ENCODE measurements around the gene SLC25A23. TPM values are rescaled to one million over a fixed set of nuclear protein-coding genes. Genes with fewer than 3 reads are reported as not detected.

The SLC25A23 gene
- total and polyA plus RNA-seq, 9 of the 15 experiments (the other 6 are each of a cell fraction or from before 2014, with no cell fraction given) = 6.1 to 72.0 (median 26.6) TPM

DNA sequence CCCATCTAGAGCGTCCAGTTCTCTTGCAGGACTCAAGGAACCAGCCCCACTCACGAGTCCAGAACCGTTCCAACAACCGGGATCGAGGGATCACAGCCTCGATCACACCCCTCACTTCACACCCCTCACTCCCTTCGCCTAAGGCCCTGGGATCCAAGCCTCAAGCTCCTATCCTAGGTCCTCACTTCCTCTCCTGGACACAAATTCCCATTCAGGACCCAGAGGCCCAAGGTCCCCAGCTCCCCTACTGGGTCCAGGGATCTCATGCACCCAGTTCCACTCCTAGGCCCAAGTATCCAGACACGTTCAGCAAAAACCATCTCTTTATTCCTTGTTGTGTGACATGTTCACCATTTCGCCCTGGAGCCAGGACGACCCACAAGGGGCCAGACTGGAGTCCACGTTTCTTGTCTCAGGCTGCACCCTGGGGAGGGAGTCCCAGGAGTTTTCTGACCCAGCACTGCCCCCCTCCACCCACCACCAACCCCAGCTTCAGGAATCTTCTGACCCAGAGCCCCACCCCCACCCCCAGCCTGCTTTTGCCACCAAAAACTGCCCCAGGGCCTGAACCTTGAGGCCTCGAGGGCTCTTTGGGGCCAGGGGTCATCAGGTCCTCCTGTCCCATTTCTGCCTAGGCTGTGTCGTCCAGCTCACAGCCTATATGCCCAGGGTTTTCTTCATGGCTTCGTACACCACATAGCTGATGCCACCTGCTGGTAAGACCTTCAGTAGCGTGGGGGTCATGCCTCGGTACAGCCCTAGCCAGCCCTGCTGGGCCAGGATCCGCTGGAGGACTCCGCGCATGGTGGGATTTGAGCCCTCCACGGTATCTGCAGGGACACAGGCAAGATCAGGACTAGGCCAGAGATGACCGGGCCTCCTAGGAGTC, 33.6 kb downstream of the SLC25A23 start (continued):
- TF ChIP-seq SMAD4 (CRISPR knock-in tag; conservative IDR thresholded peaks at IDR 0.05) (peak; percentile 71; the same call in 1 of the 2 replicates), MCM2 (IDR thresholded peaks at IDR 0.05; ENCODE audit: low read depth) (no peak), TOE1 (IDR thresholded peaks at IDR 0.05; ENCODE audit: borderline replicate concordance) (no peak; the same call in 1 of the 2 replicates), TOE1 (CRISPR knock-in tag; IDR thresholded peaks at IDR 0.05; ENCODE audit: borderline replicate concordance, low read depth) (no peak), NR4A1 (CRISPR knock-in tag; IDR thresholded peaks at IDR 0.05) (no peak), NR4A1 (tag; IDR thresholded peaks at IDR 0.05) (peak; percentile 93), TRIM28 (IDR thresholded peaks at IDR 0.05) (peak; percentile 63; the same call in 1 of the 2 replicates), FOXJ2 (tag; IDR thresholded peaks at IDR 0.05) (no peak), PRMT5 (CRISPR knock-in tag; IDR thresholded peaks at IDR 0.05) (no peak), RFX7 (CRISPR knock-in tag; IDR thresholded peaks at IDR 0.05) (no peak), RBM14 (IDR thresholded peaks at IDR 0.05; ENCODE audit: borderline replicate concordance, insufficient read depth, low read depth, low read length) (no peak), HNRNPUL1 (IDR thresholded peaks at IDR 0.05; ENCODE audit: low read length) (no peak), PRPF4 (IDR thresholded peaks at IDR 0.05; ENCODE audit: insufficient read depth, low read depth, low read length, poor library complexity, severe bottlenecking) (no peak), ZNF184 (CRISPR knock-in tag; IDR thresholded peaks at IDR 0.05) (no peak), SNIP1 (IDR thresholded peaks at IDR 0.05; ENCODE audit: low read depth) (no peak), ZNF79 (CRISPR knock-in tag; IDR thresholded peaks at IDR 0.05; ENCODE audit: low read depth) (no peak), ZBTB17 (CRISPR knock-in tag; IDR thresholded peaks at IDR 0.05) (no peak; the same call in 1 of the 2 replicates), ZNF174 (CRISPR knock-in tag; IDR thresholded peaks at IDR 0.05) (no peak), ZNF589 (CRISPR knock-in tag; IDR thresholded peaks at IDR 0.05; ENCODE audit: low read depth) (peak; percentile 77)
- TF ChIP-seq, protein P1, sequence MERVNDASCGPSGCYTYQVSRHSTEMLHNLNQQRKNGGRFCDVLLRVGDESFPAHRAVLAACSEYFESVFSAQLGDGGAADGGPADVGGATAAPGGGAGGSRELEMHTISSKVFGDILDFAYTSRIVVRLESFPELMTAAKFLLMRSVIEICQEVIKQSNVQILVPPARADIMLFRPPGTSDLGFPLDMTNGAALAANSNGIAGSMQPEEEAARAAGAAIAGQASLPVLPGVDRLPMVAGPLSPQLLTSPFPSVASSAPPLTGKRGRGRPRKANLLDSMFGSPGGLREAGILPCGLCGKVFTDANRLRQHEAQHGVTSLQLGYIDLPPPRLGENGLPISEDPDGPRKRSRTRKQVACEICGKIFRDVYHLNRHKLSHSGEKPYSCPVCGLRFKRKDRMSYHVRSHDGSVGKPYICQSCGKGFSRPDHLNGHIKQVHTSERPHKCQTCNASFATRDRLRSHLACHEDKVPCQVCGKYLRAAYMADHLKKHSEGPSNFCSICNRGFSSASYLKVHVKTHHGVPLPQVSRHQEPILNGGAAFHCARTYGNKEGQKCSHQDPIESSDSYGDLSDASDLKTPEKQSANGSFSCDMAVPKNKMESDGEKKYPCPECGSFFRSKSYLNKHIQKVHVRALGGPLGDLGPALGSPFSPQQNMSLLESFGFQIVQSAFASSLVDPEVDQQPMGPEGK (CRISPR knock-in tag; IDR thresholded peaks at IDR 0.05; ENCODE audit: borderline replicate concordance) = no peak
- TF ChIP-seq, protein P2, sequence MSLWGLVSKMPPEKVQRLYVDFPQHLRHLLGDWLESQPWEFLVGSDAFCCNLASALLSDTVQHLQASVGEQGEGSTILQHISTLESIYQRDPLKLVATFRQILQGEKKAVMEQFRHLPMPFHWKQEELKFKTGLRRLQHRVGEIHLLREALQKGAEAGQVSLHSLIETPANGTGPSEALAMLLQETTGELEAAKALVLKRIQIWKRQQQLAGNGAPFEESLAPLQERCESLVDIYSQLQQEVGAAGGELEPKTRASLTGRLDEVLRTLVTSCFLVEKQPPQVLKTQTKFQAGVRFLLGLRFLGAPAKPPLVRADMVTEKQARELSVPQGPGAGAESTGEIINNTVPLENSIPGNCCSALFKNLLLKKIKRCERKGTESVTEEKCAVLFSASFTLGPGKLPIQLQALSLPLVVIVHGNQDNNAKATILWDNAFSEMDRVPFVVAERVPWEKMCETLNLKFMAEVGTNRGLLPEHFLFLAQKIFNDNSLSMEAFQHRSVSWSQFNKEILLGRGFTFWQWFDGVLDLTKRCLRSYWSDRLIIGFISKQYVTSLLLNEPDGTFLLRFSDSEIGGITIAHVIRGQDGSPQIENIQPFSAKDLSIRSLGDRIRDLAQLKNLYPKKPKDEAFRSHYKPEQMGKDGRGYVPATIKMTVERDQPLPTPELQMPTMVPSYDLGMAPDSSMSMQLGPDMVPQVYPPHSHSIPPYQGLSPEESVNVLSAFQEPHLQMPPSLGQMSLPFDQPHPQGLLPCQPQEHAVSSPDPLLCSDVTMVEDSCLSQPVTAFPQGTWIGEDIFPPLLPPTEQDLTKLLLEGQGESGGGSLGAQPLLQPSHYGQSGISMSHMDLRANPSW (CRISPR knock-in tag; IDR thresholded peaks at IDR 0.05) = 0 out of 2 replicates have a peak, but pooled peaks have one; percentile 2
- TF ChIP-seq, protein P3, sequence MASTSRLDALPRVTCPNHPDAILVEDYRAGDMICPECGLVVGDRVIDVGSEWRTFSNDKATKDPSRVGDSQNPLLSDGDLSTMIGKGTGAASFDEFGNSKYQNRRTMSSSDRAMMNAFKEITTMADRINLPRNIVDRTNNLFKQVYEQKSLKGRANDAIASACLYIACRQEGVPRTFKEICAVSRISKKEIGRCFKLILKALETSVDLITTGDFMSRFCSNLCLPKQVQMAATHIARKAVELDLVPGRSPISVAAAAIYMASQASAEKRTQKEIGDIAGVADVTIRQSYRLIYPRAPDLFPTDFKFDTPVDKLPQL (IDR thresholded peaks at IDR 0.05; ENCODE audit: extremely low read depth, insufficient read length) = no peak
- TF ChIP-seq, protein P4, sequence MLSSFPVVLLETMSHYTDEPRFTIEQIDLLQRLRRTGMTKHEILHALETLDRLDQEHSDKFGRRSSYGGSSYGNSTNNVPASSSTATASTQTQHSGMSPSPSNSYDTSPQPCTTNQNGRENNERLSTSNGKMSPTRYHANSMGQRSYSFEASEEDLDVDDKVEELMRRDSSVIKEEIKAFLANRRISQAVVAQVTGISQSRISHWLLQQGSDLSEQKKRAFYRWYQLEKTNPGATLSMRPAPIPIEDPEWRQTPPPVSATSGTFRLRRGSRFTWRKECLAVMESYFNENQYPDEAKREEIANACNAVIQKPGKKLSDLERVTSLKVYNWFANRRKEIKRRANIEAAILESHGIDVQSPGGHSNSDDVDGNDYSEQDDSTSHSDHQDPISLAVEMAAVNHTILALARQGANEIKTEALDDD (IDR thresholded peaks at IDR 0.05) = no peak

All from K562 (cell line).